Endothelial cell of umbilical vein (primary cell): Measurements from ENCODE around the gene ZNF764. TPM values are rescaled to one million over a fixed set of nuclear protein-coding genes. Genes with fewer than 3 reads are reported as not detected.

Source experiments
- BruUV-seq: library from RNA; stranded (reverse); fragments of 400-500 nt; replicated peaks from 2 replicates; lab custom pipeline; 2021; lab: Mats Ljungman, UMichigan
- CTCF ChIA-PET: fragments of 300-600, 350-600 bp; sonication (Branson Sonifier 250); formaldehyde crosslinking; loops from one replicate; lab custom pipeline; 2021; ENCODE audit warnings: antibody characterized with exemption, inconsistent platforms; lab: Charles Lee
- POLR2A ChIA-PET: fragments of 300-600, 350-600 bp; sonication (Branson Sonifier 250); formaldehyde crosslinking; loops from one replicate; lab custom pipeline; 2021; ENCODE audit warnings: antibody characterized with exemption, inconsistent platforms; lab: Charles Lee
- DNase-seq: peaks from one replicate; pipeline ENCODE4 v3.0.0-alpha.2; 2011; ENCODE audit warnings: low read depth, low spot score
- FAIRE-seq: peaks from 2 replicates; lab custom pipeline; 2011; peaks lifted over from hg19 to GRCh38; lab: Jason Lieb, UNC
- H2AFZ ChIP-seq: 2 replicates; pipeline ENCODE4 v1.6.0; 2012; ENCODE audit warnings: low read depth, low read length, control low read depth, inconsistent platforms
- H3K27ac ChIP-seq: 2 replicates; pipeline ENCODE4 v1.5.1; 2011; ENCODE audit warnings: low read depth, mild to moderate bottlenecking, control low read depth, low read length, moderate library complexity; ENCODE audit not compliant: insufficient read depth
- H3K27me3 ChIP-seq, 2 experiments: 2 replicates each; pipeline versions ENCODE4 v1.6.0 to v1.6.1; 2011; ENCODE audit warnings: low read length in 2 of 2, mixed read lengths in 1 of 2; ENCODE audit not compliant: control insufficient read depth in 2 of 2, insufficient read depth in 2 of 2
- H3K36me3 ChIP-seq, 2 experiments: 2 replicates in 1 of 2; 3 replicates in 1 of 2; pipeline ENCODE4 v1.5.1; 2011; ENCODE audit warnings: low read length in 2 of 2, mild to moderate bottlenecking in 1 of 2, moderate library complexity in 1 of 2; ENCODE audit not compliant: control insufficient read depth in 2 of 2, insufficient read depth in 2 of 2; ENCODE audit errors: extremely low read depth in 1 of 2
- H3K4me1 ChIP-seq: 3 replicates; pipeline ENCODE4 v1.5.1; 2011; ENCODE audit warnings: mild to moderate bottlenecking, low read length; ENCODE audit not compliant: control insufficient read depth, insufficient read depth; ENCODE audit errors: extremely low read depth
- H3K4me2 ChIP-seq: 2 replicates; pipeline ENCODE4 v1.6.1; 2011; ENCODE audit warnings: low read length, control low read depth, mixed read lengths; ENCODE audit not compliant: insufficient read depth
- H3K4me3 ChIP-seq, 3 experiments: fragments of 200-600 bp in 1 of 3; sonication (generic), shearing (Covaris generic) in 1 of 3; replicated peaks in 1 of 3; 2 replicates each; pipeline ENCODE4 v1.5.1; 2011 to 2016; ENCODE audit warnings: control low read depth in 3 of 3, low read length in 3 of 3, mild to moderate bottlenecking in 2 of 3, inconsistent platforms in 1 of 3, low read depth in 1 of 3, moderate library complexity in 1 of 3; ENCODE audit not compliant: insufficient read depth in 1 of 3
- H3K79me2 ChIP-seq: 2 replicates; pipeline ENCODE4 v1.6.0; 2012; ENCODE audit warnings: low read length, inconsistent platforms; ENCODE audit not compliant: control insufficient read depth, insufficient read depth
- H3K9ac ChIP-seq: replicated peaks from 2 replicates; pipeline ENCODE3; 2011; ENCODE audit warnings: low read length, control low read depth; ENCODE audit not compliant: insufficient read depth; ENCODE audit errors: extremely low read depth
- H3K9me1 ChIP-seq: replicated peaks from 3 replicates; pipeline ENCODE4 v1.6.0; 2011; ENCODE audit warnings: mild to moderate bottlenecking, low read length; ENCODE audit not compliant: control insufficient read depth, insufficient read depth; ENCODE audit errors: extremely low read depth
- H3K9me3 ChIP-seq: replicated peaks from 2 replicates; pipeline ENCODE4 v1.5.1; 2012; ENCODE audit warnings: low read length, inconsistent platforms; ENCODE audit not compliant: control insufficient read depth, insufficient read depth
- H4K20me1 ChIP-seq: replicated peaks from 2 replicates; pipeline ENCODE3; 2011; ENCODE audit warnings: mild to moderate bottlenecking, low read length; ENCODE audit not compliant: control insufficient read depth, insufficient read depth; ENCODE audit errors: extremely low read depth
- CTCF ChIP-seq, 2 donors: IDR thresholded peaks; 1 replicate in 1 of 2; 2 replicates in 1 of 2; pipeline ENCODE4 v1.5.1; 2011; ENCODE audit warnings: low read length in 2 of 2, mild to moderate bottlenecking in 2 of 2, moderate library complexity in 2 of 2, control low read depth in 1 of 2, inconsistent platforms in 1 of 2, low read depth in 1 of 2; ENCODE audit not compliant: insufficient read depth in 1 of 2; ENCODE audit errors: extremely low read depth in 1 of 2
- EZH2 ChIP-seq: IDR thresholded peaks from 2 replicates; pipeline ENCODE4 v1.6.1; 2012; ENCODE audit warnings: borderline replicate concordance, low read depth, mild to moderate bottlenecking, moderate library complexity, low read length, inconsistent platforms; ENCODE audit not compliant: severe bottlenecking
- FOS ChIP-seq: IDR thresholded peaks from 2 replicates; pipeline ENCODE4 v1.6.1; 2011; ENCODE audit warnings: mild to moderate bottlenecking, low read length, moderate library complexity, borderline replicate concordance; ENCODE audit not compliant: insufficient read depth
- GATA2 ChIP-seq: IDR thresholded peaks from 2 replicates; pipeline ENCODE4 v1.7.0; 2011; ENCODE audit warnings: low read depth, mild to moderate bottlenecking, moderate library complexity, mixed read lengths, low read length; ENCODE audit not compliant: insufficient read length, insufficient read depth
- JUN ChIP-seq: IDR thresholded peaks from 2 replicates; pipeline ENCODE4 v1.6.1; 2011; ENCODE audit warnings: borderline replicate concordance, low read depth; ENCODE audit not compliant: insufficient read length, insufficient read depth
- MAX ChIP-seq: IDR thresholded peaks from 2 replicates; pipeline ENCODE4 v1.6.1; 2011; ENCODE audit not compliant: insufficient read depth, insufficient read length
- MYC ChIP-seq: IDR thresholded peaks from one replicate; pipeline ENCODE4 v1.6.1; 2011; ENCODE audit warnings: mild to moderate bottlenecking, low read depth, low read length
- POLR2A ChIP-seq: IDR thresholded peaks from 2 replicates; pipeline ENCODE4 v1.6.1; 2012; ENCODE audit warnings: low read depth, mild to moderate bottlenecking, control low read depth, low read length
- POLR2AphosphoS5 ChIP-seq: IDR thresholded peaks from 2 replicates; pipeline ENCODE4 v1.6.1; 2012; ENCODE audit warnings: low read depth, mild to moderate bottlenecking, control low read depth, low read length, moderate library complexity; ENCODE audit not compliant: insufficient read depth
- dilution Hi-C: fragments of 300-500 bp; cut with MboI; formaldehyde crosslinking; loops from one replicate; pipeline ENCODE4 v1.15.0; 2019; ENCODE audit warnings: low sequenced_read_pairs; ENCODE audit not compliant: extremely low pct_ligation_motif_present
- intact Hi-C: fragments of 100-400 bp; cut with micrococcal nuclease; formaldehyde crosslinking; loops from one replicate; pipeline ENCODE4 v1.10.0; 2022
- polyA plus RNA-seq, 4 experiments: library from polyadenylated mRNA; depleted of rRNA in 3 of 4; stranded (reverse) in 3 of 4; unstranded in 1 of 4; fragments of >200 nt; gene quantifications; 2 replicates each; pipeline versions ENCODE4 v1.2.1 to v1.2.3, GENCODE V29; 2011 to 2012; ENCODE audit warnings: missing spikeins in 1 of 4
- total RNA-seq: library from RNA; stranded (reverse); gene quantifications from 2 replicates; pipeline ENCODE4 v1.2.3, GENCODE V29; 2021

ZNF764 gene
- total and polyA plus RNA-seq, 2 donors (not counting 3 experiments of a cell fraction or from before 2014, with no cell fraction given): 5.0 to 12.1 TPM

GRCh38 chr16:30525844-30526136 lies 32.4 kb downstream of the ZNF764 start:
- no peak overlapping the region for H3K27ac ChIP-seq
- TF ChIP-seq MAX (no peak), FOS (no peak), POLR2A (no peak), POLR2AphosphoS5 (no peak), JUN (no peak), MYC (no peak), EZH2 (no peak), CTCF (IDR thresholded peaks at IDR 0.05; ENCODE audit: extremely low read depth in 1 of 2, insufficient read depth in 1 of 2, low read depth in 1 of 2, low read length in 2 of 2) (no peak), GATA2 (no peak)
- DNase-seq (no peak), FAIRE-seq (no peak)
- H3K4me1 ChIP-seq: peaks cover 4% of the 10 kb centered on the region
- BruUV-seq: no TSS peak
- peak overlapping the region; percentile 32 for H3K9ac ChIP-seq
- no peaks in the 10 kb centered on the region for H3K36me3 ChIP-seq
- no peaks in the 10 kb centered on the region for H3K9me3 ChIP-seq
- H3K27me3 ChIP-seq: no peaks in the 10 kb centered on the region
- no peaks in the 10 kb centered on the region for H3K9me1 ChIP-seq
- peak overlapping the region; percentile 28 to 65 (median 33) for H3K4me3 ChIP-seq
- dilution Hi-C loops (no loop called here), intact Hi-C loops (loop anchor here (1.0 to 5.0 kb wide), 5 partner anchors 59 to 172 kb away; partner anchors contain the start of genes FBRS, SRCAP and ZNF785)
- peak overlapping the region; percentile 54 for H3K4me2 ChIP-seq
- H2AFZ ChIP-seq: peak overlapping the region; percentile 0
- no peaks in the 10 kb centered on the region for H4K20me1 ChIP-seq
- ChIA-PET CTCF (interaction anchor here (1.1 to 1.5 kb wide), 4 partner anchors 9 to 76 kb away, joined by 3 to 5 read pairs (median 4); partner anchors contain the start of gene ZNF747), POLR2A (interaction anchor here (0.6 to 1.3 kb wide), 2 partner anchors 33 to 348 kb away, joined by 3 to 4 read pairs; partner anchors contain the start of gene ZNF764)
- no peaks in the 10 kb centered on the region for H3K79me2 ChIP-seq
